MG63 (cell line): ENCODE measurements around the gene NCK1. TPM values are rescaled to one million over a fixed set of nuclear protein-coding genes. Genes with fewer than 3 reads are reported as not detected.
A peak's percentile ranks its signal among the peaks of the same experiment; 100 is the strongest.

Experiments used
- DNase-seq: peaks from one replicate; pipeline ENCODE4 v3.0.0-alpha.2; 2020
- H3K27me3 ChIP-seq: fragments of 250-450 bp; sonication (Bioruptor Pico); 2 replicates; pipeline ENCODE4 v1.5.1; 2020; ENCODE audit warnings: mild to moderate bottlenecking, moderate library complexity
- H3K36me3 ChIP-seq: fragments of 250-450 bp; sonication (Bioruptor Pico); 2 replicates; pipeline ENCODE4 v1.5.1; 2020; ENCODE audit warnings: mild to moderate bottlenecking, moderate library complexity
- H3K4me3 ChIP-seq: fragments of 250-450 bp; sonication (Bioruptor Pico); 2 replicates; pipeline ENCODE4 v1.5.1; 2020; ENCODE audit warnings: mild to moderate bottlenecking, moderate library complexity
- H3K9me3 ChIP-seq: fragments of 250-450 bp; sonication (Bioruptor Pico); 2 replicates; pipeline ENCODE4 v1.5.1; 2020; ENCODE audit warnings: mild to moderate bottlenecking, moderate library complexity
- total RNA-seq: library from RNA; depleted of rRNA; stranded (reverse); fragments of >200 nt; shearing (Covaris generic); gene quantifications from 2 replicates; pipeline ENCODE4 v1.2.3, GENCODE V29; 2014; ENCODE audit warnings: low replicate concordance

NCK1 gene
- total RNA-seq, 1 experiment from 2014 or later: 48.6 TPM

DNA sequence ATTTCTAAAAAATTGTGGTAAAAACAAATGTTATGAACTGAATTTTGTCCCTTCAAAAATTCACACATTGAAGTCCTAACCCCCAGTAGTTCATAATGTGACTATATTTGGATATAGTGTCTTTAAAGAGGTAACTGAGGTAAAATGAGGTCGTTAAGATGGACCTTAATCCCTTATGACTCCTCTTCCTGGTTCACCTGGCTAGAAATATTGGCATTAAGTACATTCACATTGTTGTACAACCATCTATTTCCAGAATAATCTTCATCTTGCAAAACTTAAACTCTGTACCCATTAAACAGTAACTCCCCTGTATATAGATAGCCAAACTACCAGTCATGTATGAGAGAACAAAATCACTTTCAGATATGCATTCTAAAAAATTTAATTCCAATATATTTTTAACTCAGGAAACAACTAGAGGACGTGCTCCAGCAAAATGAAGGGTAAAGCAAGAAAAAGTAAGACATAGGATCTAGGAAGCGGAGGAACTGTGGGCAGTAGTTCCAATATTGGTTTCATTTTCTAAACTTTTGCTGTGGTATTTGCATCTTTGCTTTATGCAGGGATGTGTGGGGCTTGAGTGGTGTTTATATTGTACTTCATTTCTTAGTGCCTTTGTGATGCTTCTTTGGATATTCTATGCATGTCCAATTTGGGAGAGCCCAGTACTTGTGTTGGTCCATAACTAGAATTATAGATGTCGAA, 59.0 kb downstream of the NCK1 start:
- 0 out of 2 replicates have a peak, but pooled peaks cover 2% of the 10 kb centered on the region for H3K9me3 ChIP-seq
- H3K27me3 ChIP-seq: no peaks in the 10 kb centered on the region
- DNase-seq: no peak
- peaks cover 34% of the 10 kb centered on the region for H3K36me3 ChIP-seq
- no peak overlapping the region for H3K4me3 ChIP-seq

DNA sequence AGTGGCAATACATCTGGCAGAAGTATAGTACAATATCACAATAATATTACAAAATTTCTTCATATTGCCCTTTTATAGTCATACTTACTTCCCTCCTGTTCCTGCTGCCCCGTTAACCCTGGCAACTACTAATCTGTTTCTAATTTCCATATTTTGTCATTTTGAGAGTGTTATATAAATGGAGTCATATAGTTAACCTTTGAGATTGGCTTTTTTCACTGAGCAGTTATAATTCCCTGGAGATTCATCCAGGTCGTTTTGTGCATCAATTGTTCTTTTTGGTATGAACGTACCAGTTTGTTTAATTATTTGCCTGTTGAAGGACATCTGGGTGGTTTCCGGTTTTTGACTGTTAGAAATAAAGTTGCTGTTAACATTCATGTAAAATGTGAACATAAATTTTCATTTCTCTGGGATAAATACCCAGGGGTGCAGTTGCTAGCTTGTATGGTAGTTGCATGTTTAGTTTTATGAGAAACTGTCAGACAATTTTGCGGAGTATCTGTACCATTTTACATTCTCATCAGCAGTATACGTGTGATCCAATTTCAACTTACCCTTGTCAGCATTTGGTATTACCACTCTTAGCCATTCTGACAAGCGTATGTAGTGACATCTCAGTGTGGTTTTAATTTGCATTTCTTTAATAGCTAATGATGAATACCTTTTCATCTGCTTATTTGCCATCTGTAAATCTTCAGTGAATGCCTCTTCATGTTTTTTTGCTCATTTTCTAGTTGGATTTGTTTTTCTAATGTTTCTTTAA, 63.6 kb downstream of the NCK1 start:
- DNase-seq: no peak
- no peak overlapping the region for H3K4me3 ChIP-seq

GRCh38 chr3:136928240-136928639, 66.2 kb downstream of the NCK1 start:
- no peak overlapping the region for H3K4me3 ChIP-seq
- H3K9me3 ChIP-seq: no peaks in the 10 kb centered on the region
- peaks cover 52% of the 10 kb centered on the region for H3K36me3 ChIP-seq
- H3K27me3 ChIP-seq: no peaks in the 10 kb centered on the region
- DNase-seq: no peak

More for the DNA sequence above, 63.6 kb downstream of the NCK1 start:
- Histone ChIP-seq H3K36me3 (peaks cover 45% of the 10 kb centered on the region), H3K27me3 (no peaks in the 10 kb centered on the region), H3K9me3 (0 out of 2 replicates have a peak, but pooled peaks cover 2% of the 10 kb centered on the region)

- no peaks in the 10 kb centered on the region for H3K9me3 ChIP-seq
- peaks cover 61% of the 10 kb centered on the region for H3K36me3 ChIP-seq
- peak; percentile 17 for DNase-seq
- H3K4me3 ChIP-seq: no peak overlapping the region
- H3K27me3 ChIP-seq: no peaks in the 10 kb centered on the region
Observed at GRCh38 chr3:136929977-136930670, 68.1 kb downstream of the NCK1 start.

- no peak overlapping the region for H3K4me3 ChIP-seq
- H3K9me3 ChIP-seq: peaks cover 2% of the 10 kb centered on the region
- H3K36me3 ChIP-seq: peaks cover 68% of the 10 kb centered on the region
- DNase-seq: no peak
- H3K27me3 ChIP-seq: no peaks in the 10 kb centered on the region
Observed at GRCh38 chr3:136931606-136932005, 69.6 kb downstream of the NCK1 start.

DNA sequence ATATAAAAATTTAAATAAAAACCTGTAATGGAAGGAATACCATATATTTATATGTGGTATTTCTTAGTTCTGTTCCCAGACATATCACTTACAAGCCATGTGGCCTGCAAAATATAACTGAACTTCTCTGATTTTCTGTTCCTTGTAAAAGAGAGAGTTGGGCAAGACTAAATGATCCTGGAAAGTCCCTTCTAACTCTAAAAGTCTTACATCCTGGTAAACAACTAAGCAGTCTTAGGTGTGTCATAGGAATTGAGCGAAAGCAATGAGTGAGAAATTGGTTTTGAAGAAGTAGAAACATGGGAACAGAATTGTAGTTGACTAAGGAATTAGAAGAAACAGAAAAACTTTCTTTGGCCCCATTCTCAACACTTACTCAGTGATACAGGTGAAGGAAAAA, 70.5 kb downstream of the NCK1 start:
- DNase-seq: no peak
- H3K27me3 ChIP-seq: no peaks in the 10 kb centered on the region
- peaks cover 74% of the 10 kb centered on the region for H3K36me3 ChIP-seq
- peaks cover 9% of the 10 kb centered on the region for H3K9me3 ChIP-seq
- H3K4me3 ChIP-seq: no peak overlapping the region

DNA sequence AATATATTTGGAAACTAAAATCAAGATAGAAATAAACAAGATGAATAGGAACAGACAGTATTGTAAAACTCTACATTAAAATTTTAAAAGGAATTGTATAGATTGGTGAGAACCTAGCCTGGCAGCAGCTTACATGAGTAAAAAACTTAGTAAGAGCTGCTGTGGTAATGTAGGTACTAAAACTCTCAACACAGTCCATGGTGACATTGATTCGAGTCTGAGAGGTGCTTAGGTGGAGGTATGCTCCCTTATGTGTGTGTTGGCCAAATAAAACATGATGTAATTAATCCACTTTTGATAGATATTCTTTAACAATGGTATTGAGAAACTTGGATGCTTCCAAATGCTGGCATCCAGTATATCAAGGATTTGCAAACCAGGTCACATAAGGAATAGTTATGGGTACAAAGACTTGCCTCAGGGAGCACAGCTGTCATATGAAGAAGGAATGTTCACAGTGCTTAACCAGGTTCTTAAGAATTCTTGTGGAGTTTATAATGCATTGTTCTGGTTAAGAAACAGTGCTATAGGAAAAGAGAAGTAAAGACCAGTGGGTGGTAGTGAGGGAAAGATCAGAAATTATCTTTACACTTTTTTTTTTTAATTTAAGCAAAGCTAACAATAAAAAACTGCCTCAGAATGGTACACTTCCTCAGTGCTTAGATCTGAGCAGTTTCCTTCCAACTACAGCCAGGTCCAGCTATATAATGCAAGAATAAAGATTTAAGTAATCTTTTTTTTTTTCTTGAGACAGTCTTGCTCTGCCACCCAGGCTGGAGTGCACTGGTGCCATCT, 71.2 kb downstream of the NCK1 start:
- DNase-seq: no peak

DNA sequence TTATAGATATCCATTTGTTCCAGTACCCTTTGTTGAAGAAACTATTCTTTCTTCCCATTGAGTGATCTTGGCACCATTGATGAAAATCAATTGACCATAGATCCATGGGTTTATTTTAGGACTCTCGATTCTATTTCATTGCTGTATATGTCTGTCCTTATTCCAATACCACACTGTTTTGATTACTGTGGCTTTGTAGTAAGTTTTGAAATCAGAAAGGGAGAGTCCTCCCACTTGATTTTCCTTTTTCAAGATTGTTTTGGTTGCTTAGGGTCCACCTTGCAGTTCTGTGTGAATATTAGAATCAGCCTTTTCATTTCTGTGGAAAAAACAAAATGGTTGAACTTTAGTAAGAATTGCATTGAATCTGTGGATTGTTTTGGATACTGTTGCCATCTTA, 75.2 kb downstream of the NCK1 start:
- Histone ChIP-seq H3K9me3 (peaks cover 9% of the 10 kb centered on the region), H3K4me3 (no peak overlapping the region), H3K27me3 (no peaks in the 10 kb centered on the region), H3K36me3 (peaks cover 36% of the 10 kb centered on the region)
- no peak for DNase-seq

More for the DNA sequence above, 71.2 kb downstream of the NCK1 start:
- no peaks in the 10 kb centered on the region for H3K27me3 ChIP-seq
- peaks cover 68% of the 10 kb centered on the region for H3K36me3 ChIP-seq
- peaks cover 9% of the 10 kb centered on the region for H3K9me3 ChIP-seq
- no peak overlapping the region for H3K4me3 ChIP-seq

DNA sequence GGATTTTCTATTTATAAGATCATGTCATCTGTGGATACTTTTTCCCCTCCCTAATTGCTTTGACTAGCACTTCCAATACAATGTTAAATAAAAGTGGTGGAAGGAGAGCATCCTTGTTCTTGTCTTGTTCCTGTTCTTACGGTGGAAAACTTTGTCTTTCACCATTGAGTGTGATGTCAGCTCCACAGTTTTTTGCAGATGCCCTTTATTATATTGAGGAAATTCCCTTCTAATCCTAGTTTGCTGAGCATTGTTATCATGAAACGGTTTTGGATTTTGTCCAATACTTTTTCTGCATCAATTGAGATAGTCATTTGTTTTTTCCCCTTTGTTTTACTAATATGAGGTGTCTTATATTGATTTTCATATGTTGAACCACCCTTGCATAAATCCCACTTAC, 75.8 kb downstream of the NCK1 start:
- DNase-seq: no peak

DNA sequence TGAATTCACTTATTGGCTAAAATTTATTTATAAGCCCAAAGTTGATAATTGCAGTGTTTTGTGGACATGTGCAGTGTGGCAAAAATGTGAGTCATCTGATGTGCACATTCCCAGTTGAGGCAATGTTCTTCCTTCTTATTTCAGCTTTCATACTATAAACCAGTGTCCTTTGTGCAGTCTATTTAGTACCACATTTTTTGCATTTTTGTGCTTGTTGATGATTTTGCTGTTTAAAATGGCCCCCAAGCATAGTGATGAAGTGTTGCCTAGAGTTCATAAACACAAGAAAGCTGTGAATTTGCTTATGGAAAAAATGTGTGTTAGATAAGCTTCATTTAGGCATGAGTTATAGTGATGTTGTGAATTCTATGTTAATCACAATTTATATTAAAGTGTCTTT, 76.3 kb downstream of the NCK1 start:
- no peaks in the 10 kb centered on the region for H3K27me3 ChIP-seq
- no peak for DNase-seq
- H3K4me3 ChIP-seq: no peak overlapping the region
- H3K36me3 ChIP-seq: peaks cover 29% of the 10 kb centered on the region
- peaks cover 9% of the 10 kb centered on the region for H3K9me3 ChIP-seq

More for the DNA sequence above, 75.8 kb downstream of the NCK1 start:
- Histone ChIP-seq H3K27me3 (no peaks in the 10 kb centered on the region), H3K36me3 (peaks cover 32% of the 10 kb centered on the region), H3K4me3 (no peak overlapping the region), H3K9me3 (peaks cover 9% of the 10 kb centered on the region)

DNA sequence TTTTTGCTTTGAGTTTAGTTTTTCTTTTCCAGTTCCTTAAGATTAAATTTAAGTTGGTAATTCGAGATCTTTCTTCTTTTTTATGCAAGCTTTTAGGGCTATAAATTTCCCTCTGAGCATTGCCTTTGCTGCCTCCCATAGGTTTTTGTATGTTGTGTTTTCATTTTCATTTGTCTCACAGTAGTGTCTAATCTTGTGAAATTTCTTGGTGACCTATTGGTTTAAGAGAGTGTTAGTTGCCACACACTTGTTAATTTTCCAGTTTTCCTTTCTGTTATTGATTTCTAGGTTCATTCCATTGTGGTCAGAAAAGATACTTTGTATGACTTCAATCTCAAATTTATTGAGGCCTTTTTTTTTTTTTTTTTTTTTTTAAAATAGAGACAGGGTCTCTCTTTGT, 77.5 kb downstream of the NCK1 start:
- H3K9me3 ChIP-seq: peaks cover 9% of the 10 kb centered on the region
- H3K4me3 ChIP-seq: no peak overlapping the region
- H3K27me3 ChIP-seq: no peaks in the 10 kb centered on the region
- DNase-seq: no peak
- peaks cover 24% of the 10 kb centered on the region for H3K36me3 ChIP-seq

DNA sequence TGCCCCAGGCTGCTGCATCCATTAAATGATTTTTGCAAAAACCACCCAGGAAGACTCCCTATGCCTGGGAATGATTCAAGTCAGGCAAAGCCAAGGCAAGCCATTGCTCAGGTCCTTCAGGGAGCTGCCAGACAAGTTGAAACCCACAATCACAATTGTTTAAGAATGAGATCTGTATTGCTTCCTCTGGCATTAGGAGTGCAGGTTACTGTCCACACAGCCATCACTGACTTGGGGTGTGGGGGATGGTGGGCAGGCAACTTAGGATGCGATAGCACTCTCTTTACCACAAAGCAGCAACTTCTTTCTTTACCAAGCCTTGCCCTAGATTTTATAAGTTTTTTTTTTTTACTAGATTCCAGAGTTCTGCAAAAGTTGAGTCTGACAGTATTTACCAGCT, 80.8 kb downstream of the NCK1 start:
- no peak for DNase-seq
- no peak overlapping the region for H3K4me3 ChIP-seq
- H3K27me3 ChIP-seq: no peaks in the 10 kb centered on the region
- H3K9me3 ChIP-seq: no peaks in the 10 kb centered on the region
- H3K36me3 ChIP-seq: peaks cover 16% of the 10 kb centered on the region

DNA sequence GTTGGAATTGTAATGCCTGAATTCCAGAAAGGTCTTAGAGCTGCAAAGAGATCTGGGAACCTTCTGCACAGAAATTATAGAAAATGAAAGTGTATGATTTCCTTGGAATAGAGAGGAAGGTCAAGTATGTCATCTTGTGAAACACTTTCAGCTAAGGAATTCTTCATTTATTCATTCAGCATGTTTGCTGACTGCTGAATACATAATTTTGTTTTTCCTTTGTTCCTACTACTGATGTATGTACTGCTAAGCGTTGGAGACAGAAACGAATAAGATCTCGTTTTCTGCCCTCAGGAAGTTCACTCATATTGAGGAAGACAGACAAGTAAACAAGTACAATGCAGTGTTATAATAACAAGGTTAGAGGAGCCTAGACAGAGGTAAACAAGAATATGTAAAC, 81.4 kb downstream of the NCK1 start:
- no peak for DNase-seq
- no peak overlapping the region for H3K4me3 ChIP-seq
- no peaks in the 10 kb centered on the region for H3K9me3 ChIP-seq
- no peaks in the 10 kb centered on the region for H3K27me3 ChIP-seq
- peaks cover 16% of the 10 kb centered on the region for H3K36me3 ChIP-seq

DNA sequence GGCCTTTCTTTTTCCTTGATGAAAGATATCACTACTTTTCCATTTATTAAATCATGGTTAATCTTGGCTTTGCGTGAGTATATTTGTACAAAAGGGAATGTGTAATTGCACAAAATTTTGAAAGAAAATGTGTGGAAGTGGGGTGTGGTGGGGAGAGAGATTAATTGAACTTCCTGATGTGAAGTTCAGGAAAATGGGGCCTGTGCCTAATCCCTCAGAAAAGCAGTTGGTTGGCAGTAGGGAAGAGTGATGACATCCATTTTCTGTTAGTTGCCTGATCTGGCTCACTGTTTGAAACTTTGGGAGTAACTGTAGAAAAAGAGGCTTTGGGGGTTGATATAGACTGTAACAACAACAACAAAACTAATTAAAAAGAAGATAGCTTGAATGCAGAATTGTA, 85.0 kb downstream of the NCK1 start:
- Histone ChIP-seq H3K4me3 (no peak overlapping the region), H3K9me3 (no peaks in the 10 kb centered on the region), H3K36me3 (peaks cover 19% of the 10 kb centered on the region), H3K27me3 (no peaks in the 10 kb centered on the region)
- DNase-seq: no peak

GRCh38 chr3:136947477-136947876, 85.5 kb downstream of the NCK1 start:
- Histone ChIP-seq H3K27me3 (no peaks in the 10 kb centered on the region), H3K4me3 (no peak overlapping the region)
- DNase-seq: no peak

GRCh38 chr3:136949146-136949545, 87.1 kb downstream of the NCK1 start:
- DNase-seq: no peak
- Histone ChIP-seq H3K27me3 (no peaks in the 10 kb centered on the region), H3K4me3 (no peak overlapping the region), H3K36me3 (peaks cover 22% of the 10 kb centered on the region), H3K9me3 (no peaks in the 10 kb centered on the region)

More at GRCh38 chr3:136947477-136947876, 85.5 kb downstream of the NCK1 start:
- Histone ChIP-seq H3K9me3 (no peaks in the 10 kb centered on the region), H3K36me3 (peaks cover 19% of the 10 kb centered on the region)
